NCI-H1092 treated with DMSO at 0.1 percent for 48 hours (cell line): ENCODE results near the gene CIB1.

ENCODE experiments used
- DNase-seq: peaks from one replicate; lab custom pipeline; 2025; lab: John Stamatoyannopoulos, UW

The CIB1 gene

DNA sequence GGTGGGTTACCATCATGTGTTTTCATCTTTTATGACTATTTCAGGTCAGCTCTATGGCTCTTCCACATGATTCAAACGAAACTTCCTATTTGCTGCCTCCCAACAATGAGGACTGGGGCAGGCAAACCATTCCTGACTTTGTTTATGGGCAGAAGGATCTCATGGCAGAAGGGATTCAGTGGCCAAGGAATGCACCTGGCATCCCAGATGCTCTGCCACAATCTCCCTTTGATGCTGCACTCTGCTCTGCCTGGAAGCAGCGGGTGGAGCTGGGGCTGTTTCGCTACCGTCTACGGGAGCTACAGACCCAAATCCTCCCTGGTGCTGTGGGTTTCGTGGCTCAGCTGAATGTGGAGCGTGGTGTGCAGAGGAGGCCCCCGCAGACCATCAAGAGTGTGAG lies 7.1 kb upstream of the CIB1 start:
- DNase-seq = no peak

GRCh38 chr15:90239371-90239770 lies 5.6 kb upstream of the CIB1 start:
- no peak for DNase-seq

DNA sequence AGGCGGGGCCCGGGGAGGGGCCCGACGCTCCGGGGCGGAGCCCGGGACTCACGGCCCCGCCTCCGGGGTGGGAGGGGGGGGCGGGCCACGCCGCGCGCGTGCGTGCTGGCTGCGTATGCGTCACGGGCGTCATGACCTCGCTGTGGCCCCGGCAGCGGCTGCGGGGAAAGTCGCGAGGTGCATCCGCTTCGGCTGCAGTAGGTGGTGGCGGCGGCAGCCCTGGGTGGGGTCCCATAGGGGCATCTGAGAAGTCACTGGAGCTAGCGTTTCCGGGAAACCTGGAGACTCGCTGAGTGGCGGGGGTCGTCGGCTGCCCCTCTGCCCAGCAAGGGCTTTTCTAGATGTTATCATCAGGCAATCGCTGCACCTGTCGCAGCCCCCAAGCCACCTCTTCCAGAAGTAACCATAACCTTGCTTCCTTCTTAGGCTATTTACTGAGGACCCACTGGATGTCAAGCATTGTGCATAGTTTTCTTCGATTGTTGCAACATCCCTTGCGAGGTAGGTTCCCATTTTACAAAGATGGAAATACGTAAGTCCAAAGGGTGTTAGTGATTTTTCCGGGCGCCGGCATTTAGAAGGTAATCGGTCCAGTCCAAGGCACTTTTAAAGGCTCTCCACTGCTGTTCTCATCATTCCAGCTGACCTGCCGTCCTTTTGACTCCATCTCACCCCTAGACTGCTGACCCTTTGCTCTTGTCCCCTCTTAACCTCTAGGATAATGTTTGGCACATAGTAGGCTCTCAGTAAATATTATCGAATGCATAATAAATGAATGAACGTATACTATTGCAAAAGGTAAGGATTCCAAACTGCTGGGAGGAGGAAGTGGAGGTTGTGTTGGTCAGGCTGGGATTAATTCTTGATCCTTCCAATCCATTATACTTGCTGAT lies 601 bp upstream of the CIB1 start, which contains the start of gene GDPGP1:
GDPGP1 (plus strand) TSS at position 114 of the 893 bp plus-strand sequence. CDS start 6,700 bp downstream, outside the sequence.
- DNase-seq = peak; percentile 32

GRCh38 chr15:90232941-90233386 lies 777 bp downstream of the CIB1 start:
- DNase-seq = no peak

DNA sequence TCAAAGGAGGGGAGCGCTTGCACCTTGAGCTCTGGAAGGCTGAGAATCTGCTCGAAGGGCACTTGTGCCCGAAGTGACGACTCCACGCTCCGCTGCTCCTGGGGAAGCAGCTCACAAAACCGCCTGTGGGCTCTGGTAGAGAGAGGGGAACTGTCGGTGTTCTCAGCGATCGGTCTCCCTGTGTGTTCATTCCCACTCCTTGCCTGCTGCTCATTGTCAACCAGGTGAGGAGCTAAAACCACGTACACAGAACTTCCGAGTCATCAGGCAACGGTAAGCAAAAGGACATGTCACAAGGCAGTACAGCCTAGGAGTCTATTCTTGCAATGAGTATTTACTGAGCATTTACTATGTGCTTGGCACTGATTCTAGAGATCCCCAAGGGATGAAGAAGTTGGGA lies 1.5 kb downstream of the CIB1 start:
- DNase-seq = no peak

DNA sequence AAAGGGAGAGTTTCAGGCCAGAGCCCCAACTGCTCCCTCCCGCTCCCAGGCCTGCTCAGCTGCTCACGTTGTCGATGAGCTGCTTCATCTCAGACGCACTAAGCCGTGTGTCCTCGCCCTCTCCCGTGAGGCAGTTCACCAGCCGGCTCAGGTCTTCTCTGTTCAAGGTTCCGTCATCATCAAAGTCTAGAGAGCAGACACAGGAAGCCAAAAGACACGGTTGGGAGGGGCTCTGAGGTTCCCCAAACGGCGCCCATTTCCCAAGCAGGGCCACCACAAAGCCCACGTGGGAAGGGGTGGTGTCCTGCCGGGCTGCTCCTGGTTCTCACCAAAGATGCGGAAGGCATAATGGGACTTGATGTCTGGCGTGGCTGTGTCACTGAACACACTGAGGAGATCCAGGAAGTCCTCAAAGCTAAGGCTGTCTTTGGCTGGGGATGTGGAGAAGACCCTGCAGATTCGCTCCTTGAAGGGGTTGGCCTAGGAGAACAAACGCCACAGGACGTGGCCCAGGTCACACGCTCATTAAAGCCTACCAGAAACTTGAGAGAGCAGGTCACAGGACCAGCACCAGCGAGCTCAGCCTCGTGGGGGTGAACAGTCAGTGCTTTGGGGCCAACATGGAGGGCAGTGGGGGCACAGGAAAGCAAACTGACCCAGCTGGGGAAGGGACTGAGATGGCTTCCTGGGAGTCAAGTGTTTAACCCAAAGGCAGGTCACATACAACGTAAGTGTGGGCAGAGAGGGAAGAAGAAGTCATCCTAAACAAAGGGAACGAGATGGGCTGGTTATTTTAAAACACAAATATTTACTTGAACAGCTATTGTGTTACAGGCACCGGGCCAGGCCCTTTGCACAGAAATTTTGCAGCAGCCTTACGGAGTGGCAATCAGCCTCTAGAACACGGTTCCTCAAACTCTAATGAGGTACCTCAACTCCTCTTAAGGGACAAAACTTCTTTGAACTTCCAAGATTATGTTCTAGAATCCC lies 2.4 kb downstream of the CIB1 start:
- no peak for DNase-seq

GRCh38 chr15:90230610-90231009 lies 3.1 kb downstream of the CIB1 start:
- no peak for DNase-seq

DNA sequence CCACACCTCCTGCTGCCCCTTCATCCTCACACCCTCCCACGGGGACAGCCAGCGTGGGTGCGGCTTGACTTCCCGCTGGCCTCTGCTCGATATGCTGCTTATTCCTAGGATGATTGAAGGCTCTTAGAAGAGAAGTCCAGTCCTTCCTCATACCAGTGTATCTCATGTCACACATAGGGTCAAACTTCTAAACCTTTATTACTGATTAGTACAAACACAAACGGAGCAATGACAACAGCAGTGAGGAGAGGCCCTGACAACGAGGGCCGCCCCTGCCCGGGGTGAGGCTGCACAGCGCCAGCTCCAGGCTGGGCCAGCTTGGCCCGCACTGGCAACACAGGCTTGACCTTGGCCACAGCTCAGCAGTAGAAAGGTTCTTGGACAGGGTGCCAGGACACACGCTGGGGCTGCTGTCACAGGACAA lies 3.7 kb downstream of the CIB1 start:
- DNase-seq = no peak

- DNase-seq = no peak
Measured at GRCh38 chr15:90228960-90229359, 4.8 kb downstream of the CIB1 start.

DNA sequence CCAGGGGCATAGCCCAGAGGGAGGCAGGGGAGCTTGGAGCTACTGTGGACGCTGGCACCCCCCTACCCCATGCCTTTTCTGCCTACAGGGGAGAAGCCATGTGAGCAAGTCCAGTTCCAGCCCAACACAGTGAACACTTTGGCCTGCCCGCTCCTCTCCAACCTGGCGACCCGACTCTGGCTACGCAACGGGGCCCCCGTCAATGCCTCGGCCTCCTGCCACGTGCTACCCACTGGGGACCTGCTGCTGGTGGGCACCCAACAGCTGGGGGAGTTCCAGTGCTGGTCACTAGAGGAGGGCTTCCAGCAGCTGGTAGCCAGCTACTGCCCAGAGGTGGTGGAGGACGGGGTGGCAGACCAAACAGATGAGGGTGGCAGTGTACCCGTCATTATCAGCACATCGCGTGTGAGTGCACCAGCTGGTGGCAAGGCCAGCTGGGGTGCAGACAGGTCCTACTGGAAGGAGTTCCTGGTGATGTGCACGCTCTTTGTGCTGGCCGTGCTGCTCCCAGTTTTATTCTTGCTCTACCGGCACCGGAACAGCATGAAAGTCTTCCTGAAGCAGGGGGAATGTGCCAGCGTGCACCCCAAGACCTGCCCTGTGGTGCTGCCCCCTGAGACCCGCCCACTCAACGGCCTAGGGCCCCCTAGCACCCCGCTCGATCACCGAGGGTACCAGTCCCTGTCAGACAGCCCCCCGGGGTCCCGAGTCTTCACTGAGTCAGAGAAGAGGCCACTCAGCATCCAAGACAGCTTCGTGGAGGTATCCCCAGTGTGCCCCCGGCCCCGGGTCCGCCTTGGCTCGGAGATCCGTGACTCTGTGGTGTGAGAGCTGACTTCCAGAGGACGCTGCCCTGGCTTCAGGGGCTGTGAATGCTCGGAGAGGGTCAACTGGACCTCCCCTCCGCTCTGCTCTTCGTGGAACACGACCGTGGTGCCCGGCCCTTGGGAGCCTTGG lies 5.6 kb downstream of the CIB1 start:
- DNase-seq = no peak

GRCh38 chr15:90227336-90227735 lies 6.4 kb downstream of the CIB1 start:
- DNase-seq = no peak

GRCh38 chr15:90225504-90226234 lies 8.1 kb downstream of the CIB1 start:
- peak; percentile 18 for DNase-seq

DNA sequence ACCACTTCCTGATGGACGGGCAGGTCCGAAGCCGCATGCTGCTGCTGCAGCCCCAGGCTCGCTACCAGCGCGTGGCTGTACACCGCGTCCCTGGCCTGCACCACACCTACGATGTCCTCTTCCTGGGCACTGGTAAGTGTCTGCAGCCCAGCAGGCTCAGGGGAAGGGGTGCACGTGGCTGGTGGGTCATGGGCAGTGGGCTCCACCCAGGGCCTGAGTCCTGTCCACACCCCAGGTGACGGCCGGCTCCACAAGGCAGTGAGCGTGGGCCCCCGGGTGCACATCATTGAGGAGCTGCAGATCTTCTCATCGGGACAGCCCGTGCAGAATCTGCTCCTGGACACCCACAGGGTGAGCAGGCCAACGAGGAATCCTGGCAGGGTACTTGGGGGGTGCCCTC lies 8.7 kb downstream of the CIB1 start:
- no peak for DNase-seq

GRCh38 chr15:90223441-90224165 lies 10.1 kb downstream of the CIB1 start:
- DNase-seq = no peak

- no peak for DNase-seq
Measured at GRCh38 chr15:90222547-90222946, 11.2 kb downstream of the CIB1 start.

GRCh38 chr15:90221246-90221900 lies 12.4 kb downstream of the CIB1 start:
- peak; percentile 54 for DNase-seq

DNA sequence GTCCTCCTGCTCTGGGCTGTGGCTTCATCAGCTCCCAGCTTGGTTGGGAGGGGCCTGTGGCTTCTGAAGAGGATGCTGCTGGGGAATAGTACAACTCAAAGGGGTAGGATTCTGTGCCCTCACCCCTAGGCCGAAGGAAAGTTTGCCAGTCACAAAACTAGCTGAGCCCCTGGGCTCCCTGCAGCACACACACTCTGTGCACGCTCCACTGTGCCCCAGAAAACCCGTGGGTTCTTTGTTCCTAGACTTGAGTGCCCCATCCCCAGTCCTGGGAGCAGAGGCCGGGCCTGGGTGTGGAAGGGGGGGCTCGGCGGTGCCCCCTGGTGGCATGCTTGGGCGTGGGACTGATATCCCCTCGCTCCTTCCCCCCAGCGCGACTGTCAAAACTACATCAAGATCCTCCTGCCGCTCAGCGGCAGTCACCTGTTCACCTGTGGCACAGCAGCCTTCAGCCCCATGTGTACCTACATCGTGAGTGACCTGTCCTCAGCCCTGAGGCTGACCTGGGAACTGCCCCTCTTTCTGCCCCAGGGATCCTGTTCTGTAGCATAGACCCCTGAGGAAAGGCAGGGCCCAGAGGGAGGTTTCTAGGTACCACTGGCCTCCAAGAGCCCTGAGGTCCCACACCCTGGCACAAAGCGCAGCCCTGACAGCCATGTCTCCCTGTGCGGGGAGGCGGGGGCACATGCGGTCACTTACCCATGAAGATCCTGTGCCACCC lies 14.2 kb downstream of the CIB1 start:
- DNase-seq = no peak

- no peak for DNase-seq
Measured at GRCh38 chr15:90217671-90218394, 15.9 kb downstream of the CIB1 start.
